Muscle of arm (tissue), 12 donors: ENCODE data around the gene PLA2G1B. TPM values are rescaled to one million over a fixed set of nuclear protein-coding genes. Genes with fewer than 3 reads are reported as not detected.

Experiments
- polyA plus RNA-seq, 12 donors: library from polyadenylated mRNA; unstranded; fragments of 120-200 nt; gene quantifications; one replicate each; pipeline ENCODE4 v1.2.1, GENCODE V29; 2013; ENCODE audit not compliant: insufficient read length in 12 of 12

PLA2G1B gene
- polyA plus RNA-seq, 12 donors, result 0.55 TPM; not detected in 11

Other genes with a start within 250 kb of the PLA2G1B start
- gene RAB35, start 211.0 kb downstream of the PLA2G1B start, polyA plus RNA-seq, result 10 to 100 TPM in 11 of 12 donors, not detected in 1; 22.1 to 52.8 (median 30.8) TPM
- 10 to 100 TPM in 11 of 12 donors, not detected in 1; 33.5 to 47.4 (median 39.5) TPM for gene GCN1, start 133.1 kb downstream of the PLA2G1B start, polyA plus RNA-seq
- 1,000 to 10,000 TPM in 11 of 12 donors, not detected in 1; 2,616 to 4,293 (median 3,683) TPM for gene RPLP0, start 126.7 kb downstream of the PLA2G1B start, polyA plus RNA-seq
- 100 to 1,000 TPM in 11 of 12 donors, 10 to 100 TPM in 1; 99.4 to 450 (median 171) TPM for gene PXN, start 62.0 kb downstream of the PLA2G1B start, polyA plus RNA-seq
- gene RNU4-2, start 35.9 kb downstream of the PLA2G1B start, polyA plus RNA-seq, result 1 to 10 TPM in 1 of 12 donors, not detected in 11; 1.8 TPM
- gene RNU4-1, start 34.5 kb downstream of the PLA2G1B start, polyA plus RNA-seq, result not detected
- gene SIRT4, start 25.5 kb downstream of the PLA2G1B start, polyA plus RNA-seq, result 1 to 10 TPM in 10 of 12 donors, not detected in 2; 2.0 to 6.6 (median 4.3) TPM
- 1 to 10 TPM in 11 of 12 donors, not detected in 1; 3.0 to 6.5 (median 4.0) TPM for gene MSI1, start 41.4 kb upstream of the PLA2G1B start, polyA plus RNA-seq
- gene COX6A1, start 110.3 kb upstream of the PLA2G1B start, polyA plus RNA-seq, result 100 to 1,000 TPM in 6 of 12 donors, 10 to 100 TPM in 5, not detected in 1; 80.1 to 195 (median 107) TPM
- 10 to 100 TPM in 11 of 12 donors, not detected in 1; 16.8 to 43.3 (median 35.4) TPM for gene TRIAP1, start 118.6 kb upstream of the PLA2G1B start, polyA plus RNA-seq
- gene GATC, start 118.7 kb upstream of the PLA2G1B start, polyA plus RNA-seq, result 10 to 100 TPM in 11 of 12 donors, not detected in 1; 10.6 to 22.1 (median 16.9) TPM
- 100 to 1,000 TPM in 4 of 12 donors, 10 to 100 TPM in 8; 72.6 to 467 (median 93.0) TPM for gene SRSF9, start 142.0 kb upstream of the PLA2G1B start, polyA plus RNA-seq
- gene DYNLL1, start 168.3 kb upstream of the PLA2G1B start, polyA plus RNA-seq, result 100 to 1,000 TPM in 11 of 12 donors, not detected in 1; 258 to 571 (median 356) TPM
- gene COQ5, start 201.4 kb upstream of the PLA2G1B start, polyA plus RNA-seq, result 10 to 100 TPM in 11 of 12 donors, not detected in 1; 25.1 to 42.2 (median 36.7) TPM
- 100 to 1,000 TPM in 11 of 12 donors, not detected in 1; 124 to 271 (median 165) TPM for gene RNF10, start 206.6 kb upstream of the PLA2G1B start, polyA plus RNA-seq